ENCODE measurements around the gene PLCH2.

DNA sequence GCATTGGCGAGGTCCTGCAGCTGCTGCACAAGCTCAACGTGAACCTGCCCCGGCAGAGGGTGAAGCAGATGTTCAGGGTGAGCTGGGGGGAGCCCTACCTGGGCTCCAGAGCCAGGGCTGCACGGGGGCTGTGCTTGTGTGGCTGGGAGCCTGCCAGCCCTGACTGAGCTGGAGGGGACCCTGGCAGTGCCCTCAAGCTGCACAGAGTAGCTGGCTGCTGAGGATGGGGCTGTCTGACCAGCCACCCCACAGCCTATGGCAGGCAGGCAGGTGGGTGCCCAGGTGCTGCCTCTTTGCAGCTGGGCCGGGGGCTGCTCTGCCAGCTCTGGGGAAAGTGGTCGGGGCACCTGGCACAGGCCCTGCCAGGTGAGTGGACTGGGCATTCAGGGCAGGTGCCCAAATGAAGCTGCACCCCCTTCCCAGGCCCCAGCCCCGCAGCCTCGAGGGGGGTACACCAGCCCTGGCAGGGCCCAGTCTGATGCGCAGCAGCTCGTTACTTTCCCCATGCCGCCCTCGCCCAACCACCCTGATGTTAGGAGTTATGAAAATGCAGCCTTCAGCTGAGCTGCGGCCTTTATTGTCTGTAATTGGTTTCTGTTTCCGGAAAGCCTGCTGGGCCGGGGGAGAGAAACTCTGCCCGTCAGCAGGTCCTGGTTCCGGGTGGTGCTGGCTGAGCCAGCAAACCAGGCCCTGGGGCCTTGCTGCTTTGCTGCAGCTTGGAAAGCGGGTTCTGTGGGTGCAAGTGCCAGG is 4.3 kb downstream of the PLCH2 start:
- TF ChIP-seq, protein P1, sequence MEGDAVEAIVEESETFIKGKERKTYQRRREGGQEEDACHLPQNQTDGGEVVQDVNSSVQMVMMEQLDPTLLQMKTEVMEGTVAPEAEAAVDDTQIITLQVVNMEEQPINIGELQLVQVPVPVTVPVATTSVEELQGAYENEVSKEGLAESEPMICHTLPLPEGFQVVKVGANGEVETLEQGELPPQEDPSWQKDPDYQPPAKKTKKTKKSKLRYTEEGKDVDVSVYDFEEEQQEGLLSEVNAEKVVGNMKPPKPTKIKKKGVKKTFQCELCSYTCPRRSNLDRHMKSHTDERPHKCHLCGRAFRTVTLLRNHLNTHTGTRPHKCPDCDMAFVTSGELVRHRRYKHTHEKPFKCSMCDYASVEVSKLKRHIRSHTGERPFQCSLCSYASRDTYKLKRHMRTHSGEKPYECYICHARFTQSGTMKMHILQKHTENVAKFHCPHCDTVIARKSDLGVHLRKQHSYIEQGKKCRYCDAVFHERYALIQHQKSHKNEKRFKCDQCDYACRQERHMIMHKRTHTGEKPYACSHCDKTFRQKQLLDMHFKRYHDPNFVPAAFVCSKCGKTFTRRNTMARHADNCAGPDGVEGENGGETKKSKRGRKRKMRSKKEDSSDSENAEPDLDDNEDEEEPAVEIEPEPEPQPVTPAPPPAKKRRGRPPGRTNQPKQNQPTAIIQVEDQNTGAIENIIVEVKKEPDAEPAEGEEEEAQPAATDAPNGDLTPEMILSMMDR (IDR thresholded peaks at IDR 0.05; ENCODE audit: extremely low read depth in 1 of 2, insufficient read depth in 1 of 2, low read depth in 1 of 2, low read length in 2 of 2): no peak
- no peak for TF ChIP-seq GATA2 (IDR thresholded peaks at IDR 0.05; ENCODE audit: insufficient read depth, insufficient read length, low read depth, low read length)
- no peak for TF ChIP-seq EZH2 (IDR thresholded peaks at IDR 0.05; ENCODE audit: borderline replicate concordance, low read depth, low read length, severe bottlenecking)

Data from endothelial cell of umbilical vein (primary cell).